CD4-positive, alpha-beta T cell treated with Interleukin-17A for 4 hours (primary cell): ENCODE data around the gene TAF6L.
"Not testable (repeated sequence)": the region's sequence is repeated elsewhere in the genome, so short reads cannot be mapped to it uniquely, and the experiment has no call there.

ENCODE experiments used
- DNase-seq: peaks from one replicate; pipeline ENCODE4 v3.0.0-alpha.2; 2020; ENCODE audit warnings: mixed read lengths

The TAF6L gene

DNA sequence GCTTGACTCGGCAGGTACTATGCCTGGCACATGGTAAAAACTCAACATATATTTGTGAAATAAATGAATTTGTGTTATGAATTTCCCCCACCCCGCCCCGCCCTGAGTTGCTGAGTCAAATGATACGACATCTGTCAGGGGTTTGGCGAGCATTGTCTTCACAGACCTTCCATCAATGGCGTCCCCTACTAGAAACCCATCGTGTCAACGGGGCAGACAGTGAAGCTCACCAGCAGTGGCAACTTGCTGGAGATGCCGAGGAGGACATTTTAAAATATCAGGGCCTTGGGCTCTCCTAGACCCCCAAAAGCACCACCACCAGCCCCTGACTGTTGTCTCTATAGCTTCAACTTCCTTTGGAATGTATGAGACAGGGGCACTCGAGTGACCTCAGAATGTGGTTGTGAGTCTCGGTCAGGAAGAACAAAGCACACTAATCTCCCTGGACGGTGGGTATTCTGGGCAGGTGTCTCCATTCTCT is 34.8 kb downstream of the TAF6L start:
- DNase-seq, result peak; percentile 47

DNA sequence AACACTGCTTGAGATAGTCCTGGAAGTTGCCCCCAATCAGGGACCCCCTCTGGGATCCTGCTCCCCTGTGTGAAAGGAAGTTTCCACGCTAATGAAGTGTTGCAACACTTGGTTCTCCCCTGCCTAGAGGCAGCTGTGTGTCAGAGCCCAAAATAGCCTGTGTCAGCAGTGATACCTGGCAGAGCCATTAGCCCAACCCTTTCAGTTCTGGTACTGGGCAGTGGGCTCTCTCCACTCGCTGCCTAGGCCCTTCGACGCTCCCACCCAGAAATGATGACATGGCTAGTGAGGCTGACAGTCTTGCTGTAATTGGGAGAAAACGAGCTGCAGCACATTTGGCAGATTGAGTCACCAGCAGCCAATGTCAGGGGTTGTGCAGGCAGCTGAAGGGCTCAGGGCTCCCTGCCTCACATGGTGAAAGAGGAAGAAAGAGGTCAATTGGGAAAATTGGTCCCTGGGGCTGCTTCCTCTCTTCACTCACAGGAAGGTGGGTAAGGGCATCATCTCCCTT is 35.5 kb downstream of the TAF6L start:
- no peak for DNase-seq

DNA sequence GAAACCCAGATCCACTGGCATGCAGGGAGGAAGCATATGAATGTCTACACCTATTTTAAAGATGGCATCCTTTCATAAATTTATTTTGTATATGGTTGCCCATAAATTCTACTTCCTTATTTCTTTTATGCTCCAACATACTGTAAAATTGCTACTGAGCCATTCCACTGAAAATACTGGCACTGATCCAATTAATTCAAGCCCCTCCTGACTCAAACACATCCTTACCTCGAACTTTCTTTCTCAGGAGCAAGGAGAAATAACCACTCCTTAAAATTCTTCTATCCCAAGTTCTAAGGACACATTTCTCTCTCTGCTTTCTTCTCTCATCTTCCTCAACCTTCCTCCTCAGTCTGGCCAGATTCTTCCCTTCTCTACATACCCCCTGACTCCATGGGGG is 39.6 kb downstream of the TAF6L start:
- no peak for DNase-seq

DNA sequence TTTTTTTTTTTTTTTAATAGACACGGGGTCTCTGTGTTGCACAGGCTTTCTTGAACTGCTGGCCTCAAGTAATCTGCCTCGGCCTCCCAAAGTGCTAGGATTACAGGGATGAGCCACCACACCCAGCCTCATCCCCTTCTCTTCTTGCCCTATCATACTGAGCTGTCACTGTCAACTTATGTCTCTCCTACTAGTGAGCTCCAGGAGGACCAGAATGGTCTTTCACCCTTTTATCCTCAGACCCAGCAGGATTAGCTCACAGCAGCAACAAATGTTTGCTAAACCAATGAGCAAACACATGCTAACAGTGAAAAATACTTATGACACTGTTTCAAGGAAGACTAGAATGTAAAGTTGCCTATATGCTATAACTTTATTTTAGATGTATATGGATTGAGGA is 40.5 kb downstream of the TAF6L start:
- DNase-seq, result no peak

DNA sequence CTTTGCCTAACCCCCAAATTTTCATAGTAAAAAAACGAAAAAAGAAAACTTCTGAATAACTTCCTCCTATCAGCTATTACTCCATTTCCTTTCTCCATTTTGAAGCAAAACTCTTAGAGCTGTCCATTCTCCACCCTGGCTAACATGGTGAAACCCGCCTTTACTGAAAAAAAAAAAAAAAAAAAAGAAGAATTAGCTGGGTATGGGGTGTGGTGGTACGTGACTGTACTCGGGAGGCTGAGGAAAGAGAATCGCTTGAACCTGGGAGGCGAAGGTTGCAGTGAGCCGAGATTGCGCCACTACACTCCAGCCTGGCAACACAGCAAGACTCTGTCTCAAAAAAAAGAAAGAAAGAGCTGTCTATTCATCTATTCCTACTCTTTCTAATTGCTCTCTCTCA is 45.4 kb downstream of the TAF6L start:
- no peak for DNase-seq

GRCh38 chr11:62817129-62817528 is 45.9 kb downstream of the TAF6L start:
- DNase-seq, result no peak

GRCh38 chr11:62823677-62824076 is 52.5 kb downstream of the TAF6L start:
- no peak for DNase-seq

DNA sequence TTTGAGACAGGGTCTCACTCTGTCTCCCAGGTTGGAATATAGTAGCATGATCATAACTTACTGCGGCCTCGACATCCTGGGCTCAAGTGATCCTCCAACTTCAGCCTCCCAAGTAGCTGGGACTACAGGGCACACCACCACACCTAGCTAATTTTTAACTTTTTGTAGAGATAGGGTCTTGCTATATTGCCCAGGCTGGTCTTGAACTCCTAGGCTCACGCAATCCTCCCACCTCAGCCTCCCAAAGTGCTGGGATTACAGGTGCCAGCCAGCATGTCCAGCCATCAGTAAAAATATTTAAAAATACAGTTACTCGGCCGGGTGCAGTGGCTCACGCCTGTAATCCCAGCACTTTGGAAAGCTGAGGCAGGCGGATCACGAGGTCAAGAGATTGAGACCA is 56.9 kb downstream of the TAF6L start:
- DNase-seq, result not testable (repeated sequence)

- no peak for DNase-seq
Observed at GRCh38 chr11:62830904-62831519, 59.8 kb downstream of the TAF6L start.

GRCh38 chr11:62831520-62832335 is 60.5 kb downstream of the TAF6L start, which contains the start of gene STX5:
Gene STX5, minus strand, starts transcription at chr11:62832051. Its CDS starts 808 bp downstream, at chr11:62831243.
- DNase-seq, result peak; percentile 100

GRCh38 chr11:62832336-62833234 is 61.4 kb downstream of the TAF6L start, which contains the start of gene TEX54:
Gene TEX54, minus strand, starts transcription at chr11:62832841.
- no peak for DNase-seq

GRCh38 chr11:62835336-62835735 is 64.1 kb downstream of the TAF6L start:
- no peak for DNase-seq
